ENCODE measurements around the gene OR1K1.
"Not testable (repeated sequence)": the region's sequence is repeated elsewhere in the genome, so short reads cannot be mapped to it uniquely, and the experiment has no call there.

The OR1K1 gene

DNA sequence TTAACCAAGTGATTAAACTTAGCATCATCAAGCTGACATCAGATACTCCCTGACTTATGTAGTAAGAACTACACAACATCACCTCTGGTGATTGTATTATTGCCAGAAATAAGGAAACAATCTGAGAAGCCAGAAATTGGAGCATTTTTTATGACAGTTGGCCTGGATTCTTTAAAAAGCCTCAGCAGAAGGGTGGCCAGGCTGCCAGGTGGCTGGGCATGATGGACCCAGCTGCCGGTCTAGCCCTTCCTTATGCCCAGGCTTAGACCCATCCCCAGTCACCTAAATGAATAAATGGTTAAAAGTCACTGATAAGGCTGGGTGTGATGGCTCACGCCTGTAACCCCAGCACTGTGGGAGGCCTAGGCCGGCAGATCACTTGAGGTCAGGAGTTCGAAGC is 12.8 kb downstream of the OR1K1 start:
- DNase-seq (ENCODE audit: low spot score) = no peak

DNA sequence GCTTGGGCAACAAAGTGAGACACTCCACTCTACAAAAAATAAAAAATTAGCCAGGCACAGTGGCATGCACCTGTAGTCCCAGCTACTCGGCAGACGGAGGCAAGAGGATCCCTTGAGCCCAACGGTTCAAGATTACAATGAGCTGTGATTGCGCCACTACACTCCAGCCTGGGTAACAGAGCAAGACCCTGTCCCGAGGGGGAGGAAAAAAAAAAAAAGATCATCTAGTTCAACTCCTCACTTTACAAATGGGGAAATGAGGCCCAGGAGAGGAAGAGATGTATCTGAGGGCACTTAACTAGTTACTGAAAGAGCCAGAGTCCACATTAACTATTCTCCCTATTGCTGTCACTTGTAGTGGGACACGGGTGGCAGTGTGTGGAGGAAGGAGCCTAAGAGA is 14.6 kb downstream of the OR1K1 start:
- DNase-seq (ENCODE audit: low spot score) = no peak

DNA sequence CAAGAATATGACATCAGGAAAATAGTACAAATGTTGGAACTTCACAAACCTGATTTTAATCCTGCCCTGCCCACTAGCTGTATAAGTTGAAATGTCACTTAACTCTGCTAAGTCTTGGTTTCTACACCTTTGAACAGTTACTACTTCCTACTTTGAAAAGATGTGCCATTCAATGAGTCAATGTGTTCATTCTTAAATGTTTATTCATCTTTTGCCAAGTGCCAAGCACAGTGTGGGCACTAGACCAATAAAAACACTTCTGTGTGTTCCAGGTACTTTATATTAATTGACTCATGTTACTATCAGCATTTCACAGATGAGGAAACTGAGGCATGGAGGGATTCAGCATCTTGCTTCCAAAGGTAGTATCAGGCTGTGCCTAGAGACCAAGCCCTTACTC is 15.6 kb downstream of the OR1K1 start:
- no peak for DNase-seq (ENCODE audit: low spot score)

DNA sequence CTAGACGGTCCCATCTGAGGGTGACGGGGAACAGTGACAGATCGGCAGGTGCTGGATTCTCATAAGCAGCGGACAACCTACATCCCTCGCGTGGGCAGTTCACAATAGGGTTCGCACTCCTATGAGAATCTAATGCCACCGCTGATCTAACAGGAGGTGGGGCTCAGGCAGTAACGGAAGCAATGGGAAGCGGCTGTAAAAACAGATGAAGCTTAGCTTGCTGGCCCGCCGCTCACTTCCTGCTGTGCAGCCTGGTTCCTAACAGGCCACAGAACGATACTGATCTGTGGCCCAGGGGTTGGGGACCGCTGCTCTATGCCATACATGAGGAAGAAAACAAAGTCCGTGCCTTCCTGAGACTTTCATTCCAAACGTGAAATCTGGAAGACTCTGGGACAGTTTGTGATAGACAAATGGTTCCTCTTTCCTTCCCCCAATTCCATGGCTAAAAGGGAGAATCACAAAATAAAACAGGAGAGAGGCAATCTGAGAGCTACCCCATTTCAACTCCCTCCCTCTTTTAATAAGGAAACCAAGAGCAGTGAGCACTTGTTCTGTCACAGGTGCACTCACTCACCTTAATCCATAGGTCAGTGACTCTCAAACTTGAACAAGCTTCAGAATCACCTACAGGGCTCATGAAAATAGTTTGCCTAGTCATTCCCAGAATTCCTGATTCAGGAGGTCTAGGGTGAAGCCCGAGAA is 16.4 kb downstream of the OR1K1 start:
- DNase-seq (ENCODE audit: low spot score) = no peak

DNA sequence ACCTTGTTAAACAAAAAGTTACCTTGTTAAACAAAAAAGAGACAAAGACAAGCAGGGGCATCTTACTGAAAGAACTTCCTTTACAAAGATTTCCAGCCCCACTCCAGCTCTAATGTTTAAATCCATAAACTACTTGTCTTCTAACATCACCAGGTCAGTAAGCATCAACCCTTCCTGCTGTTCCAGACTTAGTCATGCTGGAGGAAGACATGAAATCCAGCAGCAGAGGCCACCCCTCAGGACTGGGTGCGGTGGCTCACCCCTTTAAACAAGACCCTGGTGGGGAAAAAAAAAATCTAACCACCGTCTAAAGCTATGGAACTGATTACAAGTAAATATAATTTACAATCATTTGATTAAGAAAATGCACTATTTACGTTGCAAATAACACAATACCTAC is 19.4 kb downstream of the OR1K1 start:
- DNase-seq (ENCODE audit: low spot score) = no peak

DNA sequence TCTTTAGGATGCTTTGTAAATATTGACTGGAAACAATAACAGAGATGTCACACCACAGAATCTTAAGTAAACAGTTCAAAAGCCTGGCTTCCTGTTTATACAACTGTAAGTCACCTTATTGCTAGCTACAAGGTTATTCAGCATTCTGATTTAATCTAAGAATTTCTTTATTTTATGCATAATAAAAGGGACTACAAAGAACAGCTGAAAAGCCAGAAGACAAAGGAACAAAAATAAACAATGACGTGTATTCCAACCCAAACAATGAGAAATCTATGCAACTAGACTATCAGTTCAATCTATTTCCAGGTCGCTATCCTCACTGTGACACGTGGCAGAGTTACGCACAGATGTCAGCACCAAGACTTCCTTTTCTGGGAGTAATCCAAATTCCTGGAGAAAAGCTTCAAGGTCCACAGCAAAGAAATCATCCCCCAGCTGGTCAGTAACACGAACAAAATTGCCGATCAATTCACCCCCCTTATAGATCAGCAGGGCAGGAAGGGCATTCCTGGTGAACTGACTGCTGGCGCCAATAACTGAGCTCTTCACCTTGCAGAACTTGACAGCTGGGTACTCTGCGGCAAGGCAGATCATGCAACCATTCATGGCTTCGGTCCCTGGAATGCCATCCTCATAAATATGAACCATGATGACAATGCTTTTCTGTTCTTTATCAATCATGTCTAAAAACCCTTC is 20.0 kb downstream of the OR1K1 start:
- no peak for DNase-seq (ENCODE audit: low spot score)

DNA sequence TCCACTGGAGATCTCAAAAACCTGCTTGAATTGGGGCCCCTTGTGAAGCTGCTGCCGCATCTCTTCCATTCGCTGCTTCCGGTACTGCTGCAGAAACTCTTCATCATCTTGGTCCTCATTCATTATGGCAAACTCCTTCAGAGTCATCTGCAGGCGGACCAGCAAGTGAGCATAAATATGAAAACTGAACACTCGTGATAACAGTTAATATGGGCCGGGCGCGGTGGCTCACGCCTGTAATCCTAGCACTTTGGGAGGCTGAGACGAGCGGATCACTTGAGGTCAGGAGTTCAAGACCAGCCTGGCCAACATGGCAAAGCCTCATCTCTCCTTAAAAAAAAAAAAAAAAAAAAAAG is 20.5 kb downstream of the OR1K1 start:
- no peak for DNase-seq (ENCODE audit: low spot score)

DNA sequence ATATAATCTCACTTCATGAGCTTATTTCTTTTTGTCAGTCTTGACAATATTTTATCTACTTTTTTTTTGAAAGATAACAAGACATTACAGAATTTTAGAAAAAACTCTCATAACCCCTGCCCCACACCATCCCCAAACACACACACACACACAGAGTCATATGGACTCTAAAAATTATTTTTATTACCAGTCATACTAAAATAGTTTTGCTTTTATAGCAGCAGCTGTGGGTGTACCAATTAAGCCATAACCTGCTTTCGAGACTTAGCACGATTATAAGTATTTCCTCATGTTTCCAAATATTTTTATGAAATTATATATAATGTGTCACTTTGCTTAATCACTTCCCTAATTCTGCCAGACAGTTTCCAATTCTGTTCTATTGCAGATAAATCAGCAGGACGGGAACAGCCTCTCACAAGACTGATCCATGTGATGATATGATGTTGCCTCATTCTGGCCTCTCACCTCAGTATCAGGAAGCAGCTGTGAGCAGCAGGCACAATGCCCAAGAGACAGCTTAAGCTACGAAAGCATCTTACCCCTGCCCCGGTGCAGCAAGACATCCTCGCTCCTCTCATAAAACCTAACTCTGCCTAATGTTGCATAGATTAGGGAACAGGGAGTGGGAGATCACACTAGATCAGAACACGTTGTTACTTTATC is 21.5 kb downstream of the OR1K1 start:
- peak; percentile 23 for DNase-seq (ENCODE audit: low spot score)

DNA sequence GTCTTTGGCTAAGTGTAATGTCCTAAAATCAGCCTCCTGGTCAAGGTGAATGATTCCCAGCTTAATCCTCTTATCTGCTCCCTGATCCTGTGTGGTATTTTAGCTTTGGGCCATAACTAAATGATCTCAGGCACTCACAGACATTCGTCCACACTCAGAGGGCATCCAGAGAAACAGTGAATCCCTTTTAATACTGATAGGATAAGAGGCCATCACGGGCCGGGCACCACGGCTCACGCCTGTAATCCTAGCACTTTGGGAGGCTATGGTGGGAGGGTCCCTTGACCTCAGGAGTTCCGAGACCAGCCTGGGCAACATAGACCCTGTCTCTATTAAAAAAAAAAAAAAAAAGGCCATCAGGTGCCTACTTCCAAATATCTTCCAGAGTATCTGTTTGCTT is 22.1 kb downstream of the OR1K1 start:
- DNase-seq (ENCODE audit: low spot score) = no peak

DNA sequence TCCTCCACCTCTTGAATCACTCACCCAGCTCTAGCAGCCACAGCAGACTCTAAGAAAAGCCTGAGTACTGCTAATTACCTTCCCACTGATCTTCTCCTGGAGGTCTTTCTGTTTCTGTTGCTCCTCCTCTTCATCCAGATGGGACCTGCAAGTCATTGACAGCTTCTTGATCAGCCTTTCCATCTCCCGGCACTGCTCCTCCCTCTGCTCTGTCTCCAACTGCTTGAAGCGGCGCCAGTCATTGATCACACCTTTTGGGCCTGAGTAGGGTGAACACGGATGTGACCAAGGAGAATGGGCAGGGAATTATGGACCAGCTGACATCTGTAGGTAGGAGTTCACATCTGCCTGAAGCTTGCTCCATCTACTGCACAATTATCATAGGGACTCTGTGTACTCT is 23.0 kb downstream of the OR1K1 start:
- DNase-seq (ENCODE audit: low spot score) = no peak

DNA sequence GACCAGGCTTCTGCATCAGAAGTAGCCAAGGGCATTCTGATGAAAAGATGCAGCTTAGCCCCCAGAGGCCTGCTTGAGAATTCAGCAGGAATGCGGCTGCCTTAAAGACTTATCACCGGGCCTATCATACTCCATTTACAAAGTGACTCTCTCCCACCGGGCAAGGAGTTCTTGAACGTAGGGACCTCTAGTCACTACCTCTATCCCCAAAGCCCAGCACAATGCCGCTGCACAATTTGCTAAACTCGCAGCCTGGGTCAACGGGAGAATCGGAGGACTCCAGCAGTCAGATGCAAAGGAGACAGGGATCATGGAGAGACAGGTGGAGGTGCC is 27.8 kb downstream of the OR1K1 start:
- DNase-seq (ENCODE audit: low spot score) = peak; percentile 50

DNA sequence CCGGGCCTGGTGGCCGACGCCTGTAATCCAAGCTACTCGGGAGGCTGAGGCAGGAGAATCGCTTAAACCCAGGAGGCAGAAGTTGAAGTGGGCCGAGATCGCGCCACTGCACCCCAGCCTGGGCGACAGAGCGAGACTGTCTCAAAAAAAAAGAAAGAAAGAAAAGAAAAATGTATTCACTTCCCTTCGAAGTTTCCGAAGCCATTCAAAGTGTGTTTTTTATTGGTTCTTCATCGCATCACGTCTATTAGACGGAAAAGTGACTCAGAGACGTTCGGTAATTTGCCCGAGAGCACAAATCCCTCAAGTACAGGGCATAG is 29.0 kb downstream of the OR1K1 start:
- not testable (repeated sequence) for DNase-seq (ENCODE audit: low spot score)

DNA sequence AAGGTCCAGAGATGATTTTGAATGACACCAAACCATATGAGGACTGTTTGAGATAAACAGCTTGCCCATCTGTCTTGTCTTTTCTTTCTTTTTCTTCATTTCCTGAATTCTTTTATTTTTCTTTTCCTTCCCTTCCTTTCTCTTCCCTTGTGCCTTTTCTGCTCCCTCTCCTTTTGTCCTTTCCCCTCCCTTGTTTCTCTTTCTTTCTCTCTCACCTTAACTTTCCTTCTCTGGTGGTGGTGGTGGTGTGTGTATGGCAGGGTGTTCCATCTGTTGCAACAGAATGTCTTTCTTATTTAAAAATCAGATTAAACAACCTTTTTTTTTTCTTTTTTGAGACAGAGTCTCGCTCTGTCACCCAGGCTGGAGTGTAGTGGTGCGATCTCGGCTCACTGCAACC is 32.3 kb downstream of the OR1K1 start:
- DNase-seq (ENCODE audit: low spot score) = no peak

DNA sequence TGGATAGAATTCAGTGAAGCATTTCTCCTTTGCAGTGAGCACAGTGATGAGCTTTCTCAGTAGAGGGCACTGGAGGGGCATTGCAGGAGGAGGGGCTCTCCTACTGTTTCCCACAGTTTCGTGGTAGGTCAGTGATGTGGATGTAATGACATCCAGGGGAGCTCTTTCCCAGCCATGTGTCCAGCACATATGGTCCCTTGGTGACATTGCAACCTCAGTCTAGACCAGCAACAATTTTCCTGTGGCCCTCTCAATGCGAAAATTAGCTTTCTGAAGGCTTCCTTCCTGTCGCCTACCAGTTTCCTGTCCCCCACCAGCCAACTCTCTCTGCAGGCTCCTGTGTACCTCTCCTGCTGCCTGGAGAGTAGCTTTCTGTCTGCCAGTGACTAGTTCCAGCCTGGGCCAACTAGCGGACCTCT is 35.4 kb downstream of the OR1K1 start:
- no peak for DNase-seq (ENCODE audit: low spot score)

DNA sequence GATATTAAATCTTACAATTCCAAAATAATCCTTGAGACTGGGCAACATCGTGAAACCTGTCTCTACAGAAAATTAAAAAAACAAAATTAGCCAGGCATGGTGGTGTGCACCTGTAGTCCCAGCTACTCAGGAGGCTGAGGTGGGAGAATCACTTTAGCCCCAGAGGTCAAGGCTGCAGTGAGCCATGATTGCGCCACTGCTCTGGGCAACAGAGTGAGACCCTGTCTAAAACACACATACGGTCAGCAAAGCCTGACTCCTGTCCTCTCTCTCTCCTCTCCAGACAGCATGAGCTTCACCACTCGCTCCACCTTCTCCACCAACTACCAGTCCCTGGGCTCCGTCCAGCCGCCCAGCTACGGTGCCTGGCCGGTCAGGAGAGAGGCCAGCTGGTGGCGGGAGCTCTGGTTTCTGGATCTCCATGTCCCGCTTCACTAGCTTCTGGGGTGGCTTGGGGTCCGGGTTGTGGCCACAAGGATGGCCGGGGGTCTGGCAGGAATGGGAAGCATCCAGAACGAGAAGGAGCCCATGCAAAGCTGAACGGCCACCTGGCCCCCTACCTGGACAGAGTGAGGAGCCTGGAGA is 37.4 kb downstream of the OR1K1 start:
- no peak for DNase-seq (ENCODE audit: low spot score)

DNA sequence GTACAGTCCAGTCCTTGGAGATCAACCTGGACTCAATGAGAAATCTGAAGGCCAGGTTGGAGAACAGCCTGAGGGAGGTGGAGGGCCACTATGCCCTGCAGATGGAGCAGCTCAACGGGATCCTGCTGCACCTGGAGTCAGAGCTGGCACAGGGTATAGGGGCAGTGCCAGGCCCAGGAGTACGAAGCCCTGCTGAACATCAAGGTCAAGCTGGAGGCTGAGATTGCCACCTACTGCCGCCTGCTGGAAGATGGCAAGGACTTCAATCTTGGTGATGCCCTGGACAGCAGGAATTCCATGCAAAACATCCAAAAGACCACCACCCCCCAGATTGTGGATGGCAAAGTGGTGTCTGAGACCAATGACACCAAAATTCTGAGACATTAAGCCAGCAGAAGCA is 38.5 kb downstream of the OR1K1 start:
- not testable (repeated sequence) for DNase-seq (ENCODE audit: low spot score)

DNA sequence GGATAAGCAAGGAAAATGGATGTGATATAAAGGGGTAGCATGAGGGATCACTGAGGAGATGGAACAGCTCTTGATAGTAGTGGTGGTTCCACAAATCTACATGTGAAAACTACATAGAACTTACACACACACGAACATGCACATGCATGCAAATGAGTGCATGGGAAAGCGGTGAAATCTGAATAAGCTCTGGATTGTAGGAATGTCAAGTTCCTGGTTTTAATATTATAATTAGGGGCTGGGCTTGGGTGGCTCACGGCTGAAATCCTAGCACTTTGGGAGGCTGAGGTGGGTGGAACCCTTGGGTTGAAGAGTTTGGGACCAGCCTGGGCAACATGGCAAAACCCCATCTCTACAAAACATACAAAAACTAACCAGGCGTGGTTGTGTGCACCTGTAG is 41.6 kb downstream of the OR1K1 start:
- DNase-seq (ENCODE audit: low spot score) = no peak

DNA sequence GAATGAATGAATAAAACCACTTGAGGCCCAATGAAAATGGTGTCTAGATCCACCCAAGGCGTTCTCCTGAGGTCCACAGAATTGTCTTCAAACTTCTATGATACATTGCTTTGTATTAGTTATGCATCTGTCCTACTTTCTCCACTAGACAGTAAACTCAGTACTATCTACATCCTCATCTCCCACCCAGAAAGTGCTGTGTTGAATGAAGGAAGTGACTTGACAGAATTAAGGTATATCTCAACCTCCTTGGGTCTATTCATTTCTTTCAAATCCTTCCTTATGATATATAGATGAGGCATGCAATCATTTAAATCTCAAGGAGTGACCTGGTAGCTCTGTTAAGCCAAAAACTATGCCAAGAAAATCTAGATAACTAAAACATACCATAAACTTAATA is 44.2 kb downstream of the OR1K1 start:
- no peak for DNase-seq (ENCODE audit: low spot score)

DNA sequence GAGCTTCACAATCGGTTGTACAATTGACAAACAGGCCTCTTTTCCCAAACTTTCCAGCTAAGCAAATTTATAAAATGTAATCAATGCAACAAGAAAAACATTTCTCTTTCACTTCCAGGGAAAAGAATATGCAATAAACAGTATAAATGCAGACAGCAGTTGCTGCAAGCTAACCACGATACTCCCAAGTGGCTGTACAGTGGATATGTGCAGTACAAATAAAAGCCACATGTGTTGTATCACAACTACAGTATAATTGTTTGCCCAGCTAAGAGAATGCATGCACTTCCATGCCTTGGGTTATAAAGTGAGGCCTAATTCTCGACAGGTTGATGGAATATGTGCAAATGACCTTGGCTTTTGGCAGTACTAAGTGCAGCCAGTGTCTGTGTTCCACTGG is 45.2 kb downstream of the OR1K1 start:
- DNase-seq (ENCODE audit: low spot score) = no peak

DNA sequence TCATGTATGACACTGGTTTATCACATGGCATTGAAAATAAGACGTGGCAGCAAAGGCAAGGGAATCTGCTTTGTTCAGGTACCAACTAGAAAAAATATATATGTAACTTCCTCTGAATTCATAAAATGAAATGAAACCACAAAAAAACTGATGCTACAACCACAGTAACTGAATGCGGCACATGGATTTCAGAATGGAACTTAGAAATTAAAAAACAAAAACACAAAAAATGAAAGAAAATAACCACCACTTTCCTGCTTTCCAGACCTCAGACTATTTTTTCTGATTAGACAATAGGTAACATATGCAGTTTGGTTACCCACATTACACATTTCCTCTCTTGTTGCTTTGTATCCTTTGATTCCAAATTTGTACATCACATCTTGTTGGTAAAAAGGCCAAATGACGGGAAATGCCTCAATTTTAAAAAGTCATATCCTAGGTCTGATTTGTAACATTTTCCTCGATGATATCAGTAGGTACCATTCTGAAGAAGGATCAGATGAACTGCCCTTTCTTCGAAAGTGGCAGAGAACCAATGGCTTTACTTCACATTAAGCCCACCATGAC is 46.5 kb downstream of the OR1K1 start:
- DNase-seq (ENCODE audit: low spot score) = no peak

DNA sequence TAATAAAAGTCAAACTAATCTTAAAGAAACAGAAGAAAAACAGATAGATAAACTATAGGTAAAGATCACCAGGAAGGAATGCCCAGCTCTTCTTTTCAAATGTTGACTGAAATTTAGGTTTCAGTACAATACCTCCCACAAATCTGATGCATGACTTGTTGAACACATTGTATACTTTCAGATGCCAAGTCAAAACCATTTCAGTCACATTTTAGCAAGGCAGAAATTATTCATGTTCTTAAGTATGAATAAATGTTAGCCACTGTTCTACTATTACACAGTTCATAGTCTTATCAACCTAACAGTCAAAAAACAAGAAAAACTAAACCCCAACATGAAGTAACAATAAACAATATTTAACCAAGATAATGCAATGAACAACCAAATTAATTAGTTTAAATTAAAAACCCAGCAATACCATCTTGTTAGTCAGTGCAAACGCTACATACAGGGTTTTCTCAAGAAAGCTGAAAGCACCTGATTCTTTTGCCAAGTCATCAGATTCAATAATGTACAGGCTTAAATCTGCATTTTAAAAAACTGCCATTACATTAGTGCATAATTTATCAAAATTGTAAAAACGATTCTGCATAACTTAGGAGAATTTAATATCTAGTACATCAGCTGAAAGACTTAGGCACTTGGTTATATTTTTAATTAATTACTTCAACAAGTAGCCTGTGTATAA is 48.5 kb downstream of the OR1K1 start:
- no peak for DNase-seq (ENCODE audit: low spot score)

All from GM03348 (cell line).